DND-41 (cell line): ENCODE measurements around the gene WWTR1.

Experiments
- EZH2 ChIP-seq: IDR thresholded peaks from 3 replicates; pipeline ENCODE4 v1.6.1; 2012; ENCODE audit warnings: borderline replicate concordance, low read depth, mild to moderate bottlenecking, moderate library complexity, low read length, inconsistent platforms; ENCODE audit not compliant: severe bottlenecking
- TF ChIP-seq, protein P1 (sequence below): IDR thresholded peaks from 2 replicates; pipeline ENCODE4 v1.5.1; 2012; ENCODE audit warnings: borderline replicate concordance, low read length, moderate library complexity, mild to moderate bottlenecking; ENCODE audit not compliant: poor library complexity, severe bottlenecking; ENCODE audit errors: extremely low read depth

DNA sequence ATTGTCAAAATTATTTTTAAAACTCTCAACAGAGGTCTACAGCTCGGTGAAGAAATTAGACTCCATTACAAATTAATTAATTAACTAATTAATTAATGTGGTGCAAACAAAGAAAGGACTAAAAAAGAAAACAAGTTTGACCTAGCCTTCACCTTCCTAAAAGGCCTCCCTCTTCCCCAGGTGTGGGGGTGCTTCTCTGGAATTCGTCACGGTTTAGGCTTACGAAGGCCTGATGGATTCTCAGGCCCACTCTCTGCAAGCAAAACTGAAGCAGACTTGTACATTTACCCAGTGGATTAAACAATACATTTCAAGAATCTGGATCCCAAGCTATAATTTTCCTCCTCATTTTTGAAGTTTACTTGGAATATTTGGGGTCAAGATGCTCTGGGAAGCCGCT lies 94.7 kb downstream of the WWTR1 start:
- TF ChIP-seq, protein P1, sequence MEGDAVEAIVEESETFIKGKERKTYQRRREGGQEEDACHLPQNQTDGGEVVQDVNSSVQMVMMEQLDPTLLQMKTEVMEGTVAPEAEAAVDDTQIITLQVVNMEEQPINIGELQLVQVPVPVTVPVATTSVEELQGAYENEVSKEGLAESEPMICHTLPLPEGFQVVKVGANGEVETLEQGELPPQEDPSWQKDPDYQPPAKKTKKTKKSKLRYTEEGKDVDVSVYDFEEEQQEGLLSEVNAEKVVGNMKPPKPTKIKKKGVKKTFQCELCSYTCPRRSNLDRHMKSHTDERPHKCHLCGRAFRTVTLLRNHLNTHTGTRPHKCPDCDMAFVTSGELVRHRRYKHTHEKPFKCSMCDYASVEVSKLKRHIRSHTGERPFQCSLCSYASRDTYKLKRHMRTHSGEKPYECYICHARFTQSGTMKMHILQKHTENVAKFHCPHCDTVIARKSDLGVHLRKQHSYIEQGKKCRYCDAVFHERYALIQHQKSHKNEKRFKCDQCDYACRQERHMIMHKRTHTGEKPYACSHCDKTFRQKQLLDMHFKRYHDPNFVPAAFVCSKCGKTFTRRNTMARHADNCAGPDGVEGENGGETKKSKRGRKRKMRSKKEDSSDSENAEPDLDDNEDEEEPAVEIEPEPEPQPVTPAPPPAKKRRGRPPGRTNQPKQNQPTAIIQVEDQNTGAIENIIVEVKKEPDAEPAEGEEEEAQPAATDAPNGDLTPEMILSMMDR, result no peak
- no peak for TF ChIP-seq EZH2
